Activated B cell treated with CpG ODN at 0.5 μM for 24 hours (primary cell): ENCODE measurements around the gene PSKH1. TPM values are rescaled to one million over a fixed set of nuclear protein-coding genes. Genes with fewer than 3 reads are reported as not detected.

Experiments used
- ATAC-seq: fragments of 200-7000 bp; cut with Tn5 transposase; one replicate; pipeline ENCODE4 v1.10.0; 2021; ENCODE audit warnings: low read depth, mild to moderate bottlenecking, moderate library complexity
- CTCF ChIA-PET: fragments of 350-600 bp; sonication (Branson Sonifier 250); formaldehyde crosslinking; loops from one replicate; lab custom pipeline; 2021; ENCODE audit warnings: antibody characterized with exemption; lab: Charles Lee
- POLR2A ChIA-PET: fragments of 350-600 bp; sonication (Branson Sonifier 250); formaldehyde crosslinking; loops from one replicate; lab custom pipeline; 2021; ENCODE audit warnings: antibody characterized with exemption; lab: Charles Lee
- DNase-seq: peaks from one replicate; pipeline ENCODE4 v3.0.0; 2022
- H3K27ac Mint-ChIP-seq: one replicate; pipeline ENCODE4 v1.8.0; 2020; ENCODE audit warnings: mixed read lengths
- H3K27me3 Mint-ChIP-seq: one replicate; pipeline ENCODE4 v1.8.0; 2021; ENCODE audit warnings: mixed read lengths
- H3K36me3 Mint-ChIP-seq: one replicate; pipeline ENCODE4 v1.8.0; 2021; ENCODE audit warnings: low read depth, mixed read lengths
- H3K4me1 Mint-ChIP-seq: one replicate; pipeline ENCODE4 v1.8.0; 2021; ENCODE audit warnings: mixed read lengths
- H3K4me3 Mint-ChIP-seq: one replicate; pipeline ENCODE4 v1.8.0; 2020; ENCODE audit warnings: mild to moderate bottlenecking, mixed read lengths
- H3K9me3 Mint-ChIP-seq: one replicate; pipeline ENCODE4 v1.8.0; 2020; ENCODE audit warnings: mixed read lengths
- CTCF ChIP-seq: fragments of 200-600 bp; IDR thresholded peaks from one replicate; pipeline ENCODE4 v1.8.0; 2022; ENCODE audit warnings: antibody characterized with exemption, mild to moderate bottlenecking
- intact Hi-C: fragments of 100-400 bp; cut with micrococcal nuclease; formaldehyde crosslinking; loops from one replicate; pipeline ENCODE4 v1.15.1; 2024
- total RNA-seq: library from RNA; stranded (reverse); gene quantifications from 2 replicates; pipeline ENCODE4 v1.2.3, GENCODE V29; 2022

Gene PSKH1
- total RNA-seq, 1 donor from 2014 or later = 22.0 TPM

DNA sequence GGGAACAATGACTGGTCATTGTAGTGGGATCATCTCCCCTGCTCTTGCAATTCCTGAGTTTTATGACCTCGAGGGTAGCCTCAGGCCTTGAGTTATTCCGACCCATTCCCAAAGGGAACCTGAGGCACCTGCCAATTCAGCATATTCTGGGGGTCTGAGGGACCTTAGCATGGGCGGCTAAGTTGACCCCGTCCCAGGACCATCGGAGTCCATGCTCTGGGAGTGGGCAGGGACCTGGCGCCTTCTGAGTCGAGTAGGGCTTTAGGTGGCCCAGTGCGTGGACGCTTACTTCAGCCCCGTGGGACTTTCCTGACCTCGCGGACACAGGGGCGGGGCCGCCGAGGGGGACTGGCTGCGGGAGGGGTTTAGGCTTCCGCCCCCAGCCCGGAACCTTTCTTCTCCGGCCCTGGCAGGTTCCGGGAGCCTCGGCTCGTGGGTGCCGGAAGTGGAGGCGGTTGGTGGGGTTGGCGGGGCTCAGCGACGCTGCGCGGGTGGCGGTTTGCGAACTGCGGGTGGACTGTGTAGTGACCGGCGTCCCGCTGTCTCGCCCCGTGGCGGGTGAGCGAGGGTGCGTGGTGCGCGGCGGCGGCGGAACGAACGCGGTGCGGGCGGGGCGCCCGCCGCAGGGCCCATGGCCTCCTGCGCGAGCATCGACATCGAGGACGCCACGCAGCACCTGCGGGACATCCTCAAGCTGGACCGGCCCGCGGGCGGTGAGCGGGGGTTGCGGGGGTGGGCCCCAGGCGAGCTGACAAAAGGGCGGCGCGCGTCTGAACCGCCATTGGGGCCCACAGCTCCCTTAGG is 20.2 kb upstream of the PSKH1 start, which contains the start of gene EDC4:
Gene EDC4, plus strand, starts transcription at position 422 of the 804 bp plus-strand sequence. Its CDS starts 210 bp downstream, at position 632.
- peaks cover 36% of the 10 kb centered on the region for H3K4me1 Mint-ChIP-seq
- H3K27ac Mint-ChIP-seq = peak within 1 kb of the TSS; percentile 84
- intact Hi-C loops = loop anchor here (1.0 to 2.0 kb wide), 5 partner anchors 20 to 62 kb away; partner anchors contain the start of genes NUTF2, PSKH1 and THAP11
- peak; percentile 89 for DNase-seq
- no peak for TF ChIP-seq CTCF
- ChIA-PET CTCF (interaction anchor here (0.6 to 1.4 kb wide), 2 partner anchors 19 to 56 kb away, joined by 3 to 6 read pairs; no protein-coding TSS in a partner anchor), POLR2A (interaction anchor here (0.8 to 1.6 kb wide), 7 partner anchors 13 to 165 kb away, joined by 3 to 7 read pairs (median 4); partner anchors contain the start of genes GFOD2 and PSKH1)
- H3K36me3 Mint-ChIP-seq = peaks cover 42% of the 10 kb centered on the region
- H3K4me3 Mint-ChIP-seq = peak within 1 kb of the TSS; percentile 90
- H3K27me3 Mint-ChIP-seq = no peaks in the 10 kb centered on the region
- no peaks in the 10 kb centered on the region for H3K9me3 Mint-ChIP-seq
- ATAC-seq = peak; percentile 93

GRCh38 chr16:67873435-67874370 is 19.4 kb upstream of the PSKH1 start:
- peaks cover 45% of the 10 kb centered on the region for H3K36me3 Mint-ChIP-seq
- TF ChIP-seq CTCF = no peak

GRCh38 chr16:67874372-67874771 is 18.7 kb upstream of the PSKH1 start:
- TF ChIP-seq CTCF = no peak
- peak overlapping the region; percentile 90 for H3K4me3 Mint-ChIP-seq
- intact Hi-C loops = no loop called here
- no peaks in the 10 kb centered on the region for H3K9me3 Mint-ChIP-seq
- H3K27me3 Mint-ChIP-seq = no peaks in the 10 kb centered on the region
- ChIA-PET POLR2A (interaction anchor here (0.6 kb wide), 1 partner anchor 73 kb away, joined by 4 read pairs; no protein-coding TSS in a partner anchor), CTCF (interaction anchor here (1.0 kb wide), 1 partner anchor 9 kb away, joined by 4 read pairs; no protein-coding TSS in a partner anchor)
- H3K27ac Mint-ChIP-seq = peak overlapping the region; percentile 74
- DNase-seq = no peak
- no peak for ATAC-seq
- H3K36me3 Mint-ChIP-seq = peaks cover 50% of the 10 kb centered on the region
- peaks cover 36% of the 10 kb centered on the region for H3K4me1 Mint-ChIP-seq

More at GRCh38 chr16:67873435-67874370, 19.4 kb upstream of the PSKH1 start:
- Mint-ChIP-seq H3K9me3 (no peaks in the 10 kb centered on the region), H3K4me3 (peak overlapping the region; percentile 90), H3K27me3 (no peaks in the 10 kb centered on the region), H3K27ac (peak overlapping the region; percentile 74), H3K4me1 (peaks cover 36% of the 10 kb centered on the region)
- ATAC-seq (no peak), DNase-seq (no peak)
- ChIA-PET POLR2A (interaction anchor here (0.6 to 1.3 kb wide), 8 partner anchors 12 to 164 kb away, joined by 3 to 7 read pairs (median 4); partner anchors contain the start of genes GFOD2 and PSKH1), CTCF (interaction anchor here (0.6 to 1.4 kb wide), 3 partner anchors 10 to 57 kb away, joined by 3 to 6 read pairs (median 4); no protein-coding TSS in a partner anchor)
- intact Hi-C loops = loop anchor here (1.0 to 2.0 kb wide), 3 partner anchors 19 to 57 kb away; partner anchors contain the start of genes PSKH1 and THAP11

- CTCF ChIA-PET = no interaction called here
- Mint-ChIP-seq H3K9me3 (no peaks in the 10 kb centered on the region), H3K36me3 (peaks cover 62% of the 10 kb centered on the region), H3K27me3 (no peaks in the 10 kb centered on the region), H3K4me3 (no peak overlapping the region), H3K4me1 (peaks cover 35% of the 10 kb centered on the region), H3K27ac (no peak overlapping the region)
- intact Hi-C loops = no loop called here
- POLR2A ChIA-PET = no interaction called here
- DNase-seq (no peak), ATAC-seq (no peak)
- TF ChIP-seq CTCF = no peak
Observed at GRCh38 chr16:67877064-67877463, 16.0 kb upstream of the PSKH1 start.
